Stimulated activated CD4-positive, alpha-beta T cell treated with anti-CD3 and anti-CD28 coated beads, Interleukin-15, amount 100 ng/mL, for 24 hours (primary cell): ENCODE measurements around the gene ADH4.
"Not testable (repeated sequence)": the region's sequence is repeated elsewhere in the genome, so short reads cannot be mapped to it uniquely, and the experiment has no call there.

Experiments used
- DNase-seq: peaks from one replicate; pipeline ENCODE4 v3.0.0-alpha.2; 2020

Gene ADH4

DNA sequence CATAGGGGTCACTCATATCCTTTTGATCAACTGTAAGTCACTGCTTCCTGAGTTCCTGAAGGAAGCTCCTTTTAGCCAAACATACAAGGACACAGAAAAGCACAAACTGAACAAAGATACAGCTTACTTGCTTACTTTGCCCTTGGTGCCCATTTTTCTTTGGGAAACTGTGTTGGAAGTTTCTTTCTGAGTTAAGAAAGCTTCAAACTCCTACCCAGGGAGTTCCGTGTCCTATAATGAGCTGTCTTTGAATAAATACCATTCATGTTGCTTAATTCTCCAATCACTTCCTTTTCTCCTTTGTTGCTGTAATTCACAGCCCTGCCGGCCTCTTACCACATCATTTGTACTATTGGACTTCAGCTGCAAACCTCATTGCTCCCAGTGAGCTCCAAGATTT lies at the start of gene ADH4:
Gene ADH4, minus strand, starts transcription at position 228 of the 400 bp plus-strand sequence. Its CDS starts 75 bp downstream, at position 153.
- no peak for DNase-seq

DNA sequence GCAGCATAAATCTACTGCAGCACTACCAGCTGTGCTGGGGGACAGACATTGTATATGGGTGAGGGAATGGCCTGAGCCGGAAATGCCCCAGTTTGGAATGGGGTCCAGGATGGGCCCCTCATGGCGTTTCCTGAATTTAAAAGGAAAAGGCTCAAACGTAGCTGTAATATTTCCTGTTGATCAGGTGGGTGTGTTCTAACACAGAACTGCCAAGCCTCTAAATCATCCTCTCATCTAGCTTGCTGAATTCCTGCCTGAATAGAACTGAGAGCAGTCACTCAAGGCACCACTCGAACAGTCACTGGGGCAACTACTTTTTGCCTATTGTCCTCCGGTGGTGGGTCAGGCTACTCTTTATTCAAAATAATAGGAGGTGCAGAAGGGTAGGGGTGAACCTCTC lies 46.2 kb upstream of the ADH4 start:
- DNase-seq: no peak

DNA sequence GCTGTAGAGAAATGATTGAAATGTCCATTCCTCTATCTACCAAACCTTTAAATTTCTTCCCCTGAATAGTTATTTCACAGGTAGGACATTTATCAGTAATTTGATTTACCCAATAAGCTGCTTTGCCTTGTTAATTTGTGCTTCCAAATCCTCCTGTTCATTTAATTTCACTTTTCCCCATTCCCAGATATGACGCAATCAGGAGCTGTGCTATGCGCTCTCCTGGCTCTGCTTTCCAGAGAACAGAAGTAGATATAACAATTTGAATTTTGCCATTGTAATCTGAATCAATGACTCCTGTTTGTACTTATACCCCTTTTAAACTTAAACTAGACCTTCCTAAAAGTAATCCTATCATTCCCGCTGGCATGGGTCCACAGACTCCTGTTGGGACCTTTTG lies 45.8 kb upstream of the ADH4 start:
- DNase-seq: not testable (repeated sequence)

DNA sequence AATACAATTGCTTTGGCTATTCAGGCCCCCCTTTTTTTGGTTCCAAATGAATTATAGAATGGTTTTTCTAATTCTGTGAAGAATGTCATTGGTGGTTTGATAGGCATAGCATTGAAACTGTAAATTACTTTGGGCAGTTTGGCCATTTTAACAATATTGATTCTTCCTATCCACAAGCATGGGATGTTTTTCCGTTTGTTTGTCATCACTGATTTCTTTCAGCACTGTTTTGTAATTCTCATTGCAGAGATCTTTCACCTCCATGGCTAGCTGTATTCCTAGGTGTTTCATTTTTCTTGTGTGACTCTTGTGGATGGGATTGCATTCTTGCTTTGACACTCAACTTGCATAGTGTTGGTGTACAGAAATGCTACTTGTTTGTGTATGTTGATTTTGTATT lies 41.9 kb upstream of the ADH4 start:
- no peak for DNase-seq

DNA sequence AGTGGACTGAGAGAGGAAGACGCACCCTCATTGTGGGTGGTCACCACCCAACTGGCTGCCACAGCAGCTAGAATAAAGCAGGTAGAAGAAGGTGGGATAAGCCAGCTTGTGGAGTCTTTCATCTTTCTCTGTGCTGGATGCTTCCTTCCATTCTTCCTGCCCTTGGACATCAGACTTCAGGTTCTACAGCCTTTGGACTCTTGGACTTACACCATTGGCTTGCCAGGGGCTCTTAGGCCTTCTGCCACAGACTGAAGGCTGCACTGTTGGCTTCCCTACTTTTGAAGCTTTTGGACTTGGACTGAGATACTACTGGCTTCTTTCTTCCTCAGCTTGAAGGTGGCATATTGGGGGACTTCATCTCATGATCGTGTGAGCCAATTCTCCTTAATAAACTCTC lies 41.5 kb upstream of the ADH4 start:
- DNase-seq: no peak

DNA sequence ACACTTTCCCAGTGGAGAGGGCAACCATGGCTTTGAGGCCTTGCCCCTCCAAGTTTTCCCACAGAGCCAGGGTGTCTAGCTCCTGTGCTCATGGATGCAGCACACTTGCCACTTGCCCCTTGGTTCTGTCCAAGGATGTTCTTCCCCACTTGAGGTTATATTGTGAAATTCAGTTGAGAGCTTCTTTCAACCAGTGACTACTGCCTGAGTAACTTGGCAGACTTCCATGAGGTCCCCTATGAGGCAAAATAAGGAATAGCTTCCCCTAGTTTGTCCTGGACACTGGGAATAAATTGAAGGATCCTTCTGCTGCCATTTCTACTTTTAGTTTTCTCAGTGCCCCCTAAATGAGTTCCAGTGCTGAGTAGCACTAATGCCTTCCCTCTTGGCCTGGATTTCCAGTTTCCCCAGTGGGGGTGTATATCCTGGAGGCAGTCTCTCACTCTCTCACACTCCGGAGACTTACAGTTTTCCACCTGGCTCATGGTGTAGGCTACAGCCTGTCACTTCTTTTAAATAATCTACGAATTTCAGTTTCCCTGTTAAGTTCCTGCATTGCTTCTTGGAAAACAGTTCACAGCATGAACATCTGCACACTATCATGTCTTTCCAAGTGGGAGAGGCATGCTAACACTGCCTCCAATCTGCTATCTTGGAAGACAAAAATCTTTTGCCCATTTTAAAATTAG lies 36.4 kb upstream of the ADH4 start:
- no peak for DNase-seq

DNA sequence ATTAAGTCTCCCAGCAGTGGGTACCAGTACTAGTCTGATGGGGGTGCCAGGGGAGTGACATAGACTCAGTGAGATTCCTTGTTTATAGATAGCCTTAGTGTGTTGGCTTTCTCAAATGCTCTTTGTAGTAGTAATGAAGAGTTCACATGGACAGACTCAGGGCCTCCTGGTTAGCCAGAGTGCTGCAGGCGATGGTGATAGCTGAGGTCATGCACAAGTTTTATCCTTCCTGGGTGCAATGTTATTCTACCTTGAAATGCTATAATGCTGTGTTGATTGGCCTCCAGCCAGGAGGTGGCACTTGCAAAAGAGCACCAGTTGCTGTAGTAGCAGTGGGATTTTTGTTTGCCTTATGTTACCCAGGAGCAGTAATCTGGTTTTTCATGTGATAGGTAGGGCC lies 35.5 kb upstream of the ADH4 start:
- DNase-seq: no peak

DNA sequence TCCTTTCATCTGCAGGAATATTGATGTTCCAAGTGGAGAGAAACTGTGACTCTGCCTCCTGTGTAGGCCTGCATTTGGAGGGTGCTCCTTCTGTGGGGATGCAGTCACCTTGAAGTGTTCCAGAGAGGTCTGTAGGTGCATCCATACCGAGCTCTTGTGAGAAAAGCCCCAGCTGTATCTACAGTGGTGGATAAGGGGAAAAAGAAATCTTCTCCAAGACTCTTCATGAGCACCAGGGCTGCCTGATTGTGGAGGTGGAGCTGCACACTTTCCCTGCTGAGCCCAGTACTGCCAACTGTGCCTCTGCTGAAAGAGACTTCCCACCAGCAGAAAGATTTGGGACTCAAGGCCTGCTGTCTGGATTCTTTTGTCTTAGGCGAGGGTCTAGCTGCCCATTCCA lies 35.1 kb upstream of the ADH4 start:
- DNase-seq: no peak

DNA sequence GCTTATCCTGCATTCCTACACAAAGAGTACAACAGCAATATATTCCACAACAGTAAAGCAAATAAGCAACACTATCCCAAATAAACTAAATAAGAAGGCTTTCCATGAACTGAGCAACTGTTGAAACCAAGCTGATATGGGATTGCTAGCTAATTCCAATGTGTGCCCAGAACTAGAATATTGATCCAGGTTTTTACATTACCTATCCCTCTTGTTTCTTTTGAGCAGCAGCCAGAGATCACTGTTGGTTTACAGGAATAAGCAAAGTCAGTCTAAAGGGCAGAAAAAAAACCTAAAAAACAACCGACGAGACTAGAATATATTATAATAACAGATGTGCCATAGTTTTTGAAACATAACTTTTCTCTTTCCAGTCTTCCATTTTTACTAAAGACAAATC lies 22.4 kb upstream of the ADH4 start:
- no peak for DNase-seq

DNA sequence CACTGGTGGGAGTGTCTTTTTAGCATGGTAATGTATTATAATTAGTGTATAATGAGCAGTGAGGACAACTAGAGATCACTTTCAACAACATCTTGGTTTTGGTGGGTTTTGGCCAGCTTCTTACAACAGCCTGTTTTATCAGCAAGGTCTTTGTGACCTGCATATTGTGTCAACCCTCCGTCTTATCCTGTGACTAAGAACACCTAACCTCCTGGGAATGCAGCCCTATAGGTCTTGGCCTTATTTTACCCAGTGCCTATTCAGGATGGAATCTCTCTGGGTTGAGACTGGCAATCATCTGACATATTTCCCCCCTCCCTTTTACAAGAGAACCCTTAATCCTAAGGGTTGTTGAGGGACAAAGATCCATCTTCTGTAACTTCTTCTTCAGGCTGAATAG lies 21.9 kb upstream of the ADH4 start:
- no peak for DNase-seq

DNA sequence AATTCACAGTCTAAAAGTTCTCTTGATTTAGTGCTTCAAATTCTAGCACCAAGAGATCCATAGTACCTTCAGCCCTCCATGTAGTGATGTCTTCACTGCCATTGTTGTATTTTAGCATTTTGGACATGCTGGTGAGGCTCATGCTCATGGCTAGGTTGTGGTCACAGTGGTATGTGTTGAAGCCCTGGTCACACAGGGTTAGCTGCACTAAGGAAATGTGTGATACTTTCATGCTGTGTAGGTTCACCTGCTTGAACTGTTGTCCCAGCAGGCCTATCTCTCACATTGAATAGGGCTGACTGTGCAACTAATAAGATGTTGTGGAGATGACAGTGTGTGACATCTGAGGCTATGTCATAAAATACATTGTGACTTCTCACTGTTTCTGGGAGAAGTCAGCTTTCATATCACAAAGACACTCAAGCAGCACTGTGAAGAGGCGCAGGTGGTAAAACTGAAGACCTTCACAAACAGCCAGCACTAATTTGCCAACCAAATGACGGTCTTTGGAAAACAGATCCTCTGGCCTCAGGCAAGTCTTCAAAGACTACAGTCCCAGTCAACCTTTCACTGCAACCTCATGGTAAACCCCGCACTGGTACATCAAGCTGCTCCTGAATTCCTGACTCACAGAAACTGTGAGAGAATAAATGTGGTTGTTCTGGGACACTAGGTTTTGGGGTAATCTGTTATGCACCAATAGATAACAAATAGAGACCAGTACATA lies 17.4 kb upstream of the ADH4 start:
- DNase-seq: no peak

DNA sequence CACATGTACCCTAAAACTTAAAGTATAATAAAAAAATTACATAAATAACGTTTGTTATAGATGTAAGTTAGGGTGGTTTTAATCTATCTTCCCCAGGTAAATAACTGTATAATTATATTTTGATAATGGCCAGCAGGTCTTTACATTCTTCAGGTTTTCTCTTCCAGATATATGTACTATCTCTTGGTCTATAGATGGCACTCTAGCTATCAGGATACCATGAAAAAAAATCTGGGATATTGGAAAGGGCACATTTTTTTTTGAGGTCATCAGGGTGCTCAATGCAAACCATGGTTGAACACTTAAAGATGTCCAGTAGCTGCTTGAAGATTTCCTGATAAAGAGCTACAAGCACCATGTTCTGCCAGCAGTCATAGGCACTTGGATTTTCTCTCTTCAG lies 15.6 kb upstream of the ADH4 start:
- DNase-seq: no peak

DNA sequence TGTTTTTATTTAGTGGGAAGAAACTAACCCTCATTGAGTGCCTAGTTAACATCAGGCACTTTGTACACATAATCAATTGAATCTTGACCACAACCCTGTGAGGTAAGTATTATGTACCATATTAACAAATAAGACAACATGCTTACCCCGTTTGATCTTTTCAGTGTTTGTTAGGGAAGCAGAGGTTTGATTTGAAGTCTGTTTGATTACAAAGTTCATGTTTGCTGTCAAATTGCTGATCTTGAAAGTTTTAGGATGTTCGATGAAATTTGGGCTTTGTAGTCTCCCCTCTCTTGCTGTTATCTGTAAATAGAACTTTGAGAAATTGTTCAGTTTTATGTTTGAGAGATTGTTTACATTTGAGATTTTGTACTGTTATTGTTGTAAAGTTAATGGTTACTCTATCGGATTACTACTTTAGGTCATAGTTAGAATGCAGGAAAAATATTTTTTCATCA lies 13.4 kb upstream of the ADH4 start:
- DNase-seq: no peak

DNA sequence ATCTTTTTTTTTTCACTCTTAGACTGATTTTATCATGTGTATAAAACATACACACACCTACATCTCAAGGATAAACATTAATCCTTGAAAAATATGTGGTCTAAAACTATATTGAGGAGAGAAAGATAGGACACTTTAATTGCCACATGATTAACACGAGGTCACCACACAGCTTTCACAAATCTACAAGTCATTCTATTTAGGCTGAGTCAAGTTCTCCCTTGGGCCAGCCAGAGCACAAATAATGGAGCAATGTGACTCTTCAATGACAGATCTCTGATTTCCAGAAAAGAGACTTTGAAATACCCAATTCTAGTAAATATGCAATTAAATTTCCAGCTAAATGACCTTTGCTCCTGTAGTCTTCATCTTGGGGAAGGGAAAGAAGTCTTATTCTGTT lies 12.9 kb upstream of the ADH4 start:
- DNase-seq: no peak

DNA sequence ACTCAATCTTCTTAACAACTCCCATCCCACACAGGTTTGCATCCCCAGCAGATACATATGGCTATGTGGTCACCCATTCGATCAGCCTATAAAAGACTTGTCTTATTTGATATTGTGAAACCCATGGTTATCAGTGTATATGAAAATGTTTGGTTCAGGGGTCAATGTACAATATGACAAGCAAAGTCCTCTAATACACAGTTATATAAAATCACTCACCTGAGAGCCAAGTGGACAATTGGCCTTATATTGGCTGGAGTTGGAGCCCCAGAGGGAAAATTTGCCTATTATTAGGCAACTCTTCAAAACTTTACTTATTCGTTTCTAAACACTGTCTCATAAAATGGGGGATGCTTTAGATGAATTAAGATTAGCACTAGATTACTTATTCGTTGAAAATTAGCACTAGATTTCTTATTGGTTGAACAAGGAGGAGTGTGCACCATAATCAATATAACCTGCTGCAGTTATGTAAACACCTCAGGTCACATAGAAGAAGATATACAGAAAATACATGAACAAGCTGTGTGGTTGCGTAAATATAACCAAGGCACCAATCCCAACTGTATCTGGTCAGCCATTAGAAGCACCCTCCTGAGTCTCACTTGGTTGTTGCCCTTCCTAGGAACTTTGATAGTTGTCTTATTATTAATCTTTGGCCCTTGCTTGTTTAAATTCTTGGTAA lies 10.7 kb upstream of the ADH4 start:
- no peak for DNase-seq

DNA sequence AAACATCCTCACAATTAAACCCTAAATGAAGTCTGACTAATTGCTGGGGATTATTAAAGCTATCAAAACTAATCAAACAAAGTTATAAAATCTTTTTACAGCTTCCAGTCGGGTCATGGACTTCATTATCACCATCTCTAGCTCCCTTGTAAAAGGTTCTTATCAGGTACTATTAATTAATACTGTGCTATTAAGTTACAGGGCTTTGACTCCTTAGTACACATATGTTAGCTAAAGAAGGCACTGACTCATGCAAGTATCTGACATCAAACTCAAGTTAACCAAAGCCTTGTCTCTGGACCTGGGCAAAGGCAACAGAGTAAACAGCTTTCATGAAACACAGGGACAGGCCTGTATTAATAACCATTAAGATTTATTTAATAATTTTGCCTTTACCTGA lies 7.9 kb upstream of the ADH4 start:
- no peak for DNase-seq

DNA sequence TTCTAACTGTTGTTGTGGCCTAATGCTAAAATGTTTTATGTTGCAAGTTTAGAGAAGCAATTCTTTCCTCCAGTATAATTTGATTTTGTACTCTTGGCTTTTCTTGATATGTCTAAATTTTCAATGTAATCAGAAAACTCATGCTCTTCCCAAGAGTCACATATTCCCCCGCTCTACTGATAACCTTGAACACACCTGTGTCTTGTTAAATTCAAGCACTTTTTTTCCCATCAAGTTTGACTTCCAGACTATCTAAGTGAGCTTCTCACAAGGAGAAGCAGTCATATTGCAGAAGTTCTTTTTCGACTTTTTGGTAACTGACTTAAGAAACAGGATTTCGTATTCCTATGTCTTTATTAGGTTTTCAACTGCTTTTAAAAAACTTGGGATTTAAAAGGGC lies 7.4 kb upstream of the ADH4 start:
- no peak for DNase-seq

DNA sequence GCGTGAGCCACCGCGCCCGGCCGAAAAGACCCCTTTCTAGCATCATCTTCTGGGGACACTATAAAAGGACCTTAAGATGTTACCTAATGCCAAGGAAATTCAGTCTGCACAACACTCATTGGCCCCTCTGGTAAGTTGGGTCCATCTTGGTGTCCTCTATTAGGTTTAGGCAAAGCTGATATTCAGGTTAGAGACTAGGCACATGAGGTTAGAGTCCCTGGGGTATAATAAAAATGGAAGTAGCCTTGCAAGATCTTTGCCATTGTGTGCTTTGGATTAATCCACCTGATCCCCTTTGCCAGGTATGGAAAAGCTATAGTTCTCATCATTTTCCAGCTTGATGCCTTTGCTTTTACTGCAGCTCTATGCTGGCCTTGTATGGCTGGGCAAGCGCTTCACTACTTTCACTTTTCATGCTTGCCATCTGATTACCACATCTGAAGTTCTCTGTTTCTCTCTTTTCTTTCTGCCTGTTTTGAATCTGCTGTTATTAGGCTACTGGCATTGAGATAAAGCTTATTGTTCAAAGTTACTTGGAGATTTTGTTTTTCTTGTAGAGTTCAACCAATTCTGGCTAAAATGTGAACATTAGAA lies 5.4 kb upstream of the ADH4 start:
- DNase-seq: no peak

DNA sequence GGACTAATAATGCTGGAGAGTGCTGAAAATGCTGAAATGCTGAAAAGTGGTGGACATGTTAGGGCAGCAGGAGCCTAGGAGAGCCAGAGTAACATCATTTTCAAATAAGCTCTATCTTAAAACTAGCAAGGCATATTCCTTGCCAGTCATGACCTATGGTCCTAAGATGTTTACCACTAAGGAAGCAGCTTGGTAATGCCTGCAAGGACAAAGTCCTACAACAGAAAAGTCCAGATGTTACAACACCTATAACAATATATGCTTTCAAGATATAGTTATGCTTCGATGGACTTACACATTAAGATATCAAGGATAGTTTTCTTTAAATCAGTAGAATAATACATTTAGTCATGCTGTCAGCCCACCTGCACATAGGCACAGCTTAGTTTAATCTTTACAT lies 4.5 kb upstream of the ADH4 start:
- DNase-seq: no peak

DNA sequence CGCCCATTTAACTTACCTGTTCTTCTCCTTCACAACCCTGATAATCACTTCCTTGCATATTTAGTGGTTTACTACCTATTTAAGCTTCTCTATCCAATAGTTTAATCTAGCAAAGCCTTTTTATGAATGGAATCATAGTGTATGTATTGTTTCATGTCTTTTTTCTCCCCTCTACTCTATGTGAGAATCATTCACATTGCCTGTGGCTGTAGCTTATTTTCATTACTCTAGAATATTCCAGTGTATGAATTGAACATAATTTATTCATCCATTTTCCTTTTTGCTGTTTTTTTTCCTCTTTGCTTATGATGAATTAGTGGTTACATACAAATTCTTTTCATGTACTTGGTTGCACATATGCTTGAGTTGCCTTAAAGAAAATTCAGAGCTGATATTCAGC lies 490 bp upstream of the ADH4 start:
- no peak for DNase-seq

DNA sequence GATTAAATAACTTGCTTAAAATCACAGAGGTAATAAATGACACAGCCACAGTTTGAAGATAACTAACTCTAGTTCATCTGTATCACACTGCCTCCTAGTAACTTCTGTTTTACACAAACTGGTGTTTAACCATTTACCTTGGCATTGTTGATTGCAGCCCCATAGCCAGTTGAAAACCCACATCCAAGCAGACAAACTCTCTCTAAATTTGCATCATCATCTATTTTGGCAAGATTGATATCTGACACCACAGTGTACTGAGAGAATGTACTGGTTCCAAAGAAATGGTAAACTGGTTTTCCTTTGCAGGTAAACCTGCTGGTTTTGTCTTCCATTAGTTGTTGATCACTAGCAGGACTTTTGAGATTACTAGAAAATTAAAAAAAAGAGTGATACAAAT lies 7.8 kb downstream of the ADH4 start:
- DNase-seq: no peak

DNA sequence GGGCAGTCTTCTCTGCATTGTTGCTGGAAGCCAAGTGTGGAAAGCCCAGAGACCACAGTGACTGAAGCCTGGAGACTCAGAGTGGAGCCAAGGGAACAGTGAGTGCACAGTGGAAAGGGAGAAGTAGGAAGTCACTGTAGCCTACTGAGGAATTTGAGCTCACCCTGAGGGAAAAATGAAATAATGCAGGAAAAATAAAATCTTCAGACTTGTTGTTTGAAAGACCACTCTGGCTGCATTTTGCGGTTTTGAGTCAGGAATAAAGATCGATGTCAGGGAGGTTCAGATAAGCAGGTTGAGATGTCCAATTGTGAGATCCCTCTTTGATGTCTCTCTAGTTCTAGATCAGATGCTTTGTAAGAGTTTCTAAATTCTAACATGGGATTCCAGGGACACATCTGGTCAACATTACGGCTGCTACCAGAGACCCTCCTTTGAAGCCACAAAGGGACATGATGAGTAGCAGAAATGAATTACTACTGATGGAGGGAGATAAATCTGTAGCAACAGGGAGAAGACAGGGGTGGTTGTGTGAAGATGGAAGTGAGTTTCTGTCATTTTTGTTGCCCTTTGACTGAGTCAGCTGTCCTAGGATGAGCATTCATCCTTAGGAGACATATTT lies 8.4 kb downstream of the ADH4 start:
- DNase-seq: no peak

DNA sequence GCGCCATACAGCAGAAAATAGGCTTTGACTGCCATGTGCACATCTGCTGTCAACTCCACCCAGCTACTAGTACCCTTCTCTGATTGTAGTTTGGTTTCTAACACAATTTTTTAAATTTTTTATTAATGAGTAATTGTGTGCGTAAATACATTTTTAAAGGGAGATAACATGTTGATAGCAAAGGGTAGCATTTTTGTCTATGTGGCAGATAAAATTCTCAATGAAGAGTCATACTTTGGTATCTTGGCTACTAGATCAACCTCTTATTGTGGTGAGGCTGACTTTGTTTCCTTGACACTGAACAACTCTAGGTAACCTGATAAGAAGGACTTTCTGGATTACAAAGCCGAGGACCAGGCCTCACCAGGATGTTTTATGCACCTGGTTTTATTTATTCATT lies 9.5 kb downstream of the ADH4 start:
- DNase-seq: no peak
